ENCODE data around the gene NAV1.
A peak's percentile ranks its signal among the peaks of the same experiment; 100 is the strongest.
"Not testable (repeated sequence)": the region's sequence is repeated elsewhere in the genome, so short reads cannot be mapped to it uniquely, and the experiment has no call there.

NAV1 gene, protein sequence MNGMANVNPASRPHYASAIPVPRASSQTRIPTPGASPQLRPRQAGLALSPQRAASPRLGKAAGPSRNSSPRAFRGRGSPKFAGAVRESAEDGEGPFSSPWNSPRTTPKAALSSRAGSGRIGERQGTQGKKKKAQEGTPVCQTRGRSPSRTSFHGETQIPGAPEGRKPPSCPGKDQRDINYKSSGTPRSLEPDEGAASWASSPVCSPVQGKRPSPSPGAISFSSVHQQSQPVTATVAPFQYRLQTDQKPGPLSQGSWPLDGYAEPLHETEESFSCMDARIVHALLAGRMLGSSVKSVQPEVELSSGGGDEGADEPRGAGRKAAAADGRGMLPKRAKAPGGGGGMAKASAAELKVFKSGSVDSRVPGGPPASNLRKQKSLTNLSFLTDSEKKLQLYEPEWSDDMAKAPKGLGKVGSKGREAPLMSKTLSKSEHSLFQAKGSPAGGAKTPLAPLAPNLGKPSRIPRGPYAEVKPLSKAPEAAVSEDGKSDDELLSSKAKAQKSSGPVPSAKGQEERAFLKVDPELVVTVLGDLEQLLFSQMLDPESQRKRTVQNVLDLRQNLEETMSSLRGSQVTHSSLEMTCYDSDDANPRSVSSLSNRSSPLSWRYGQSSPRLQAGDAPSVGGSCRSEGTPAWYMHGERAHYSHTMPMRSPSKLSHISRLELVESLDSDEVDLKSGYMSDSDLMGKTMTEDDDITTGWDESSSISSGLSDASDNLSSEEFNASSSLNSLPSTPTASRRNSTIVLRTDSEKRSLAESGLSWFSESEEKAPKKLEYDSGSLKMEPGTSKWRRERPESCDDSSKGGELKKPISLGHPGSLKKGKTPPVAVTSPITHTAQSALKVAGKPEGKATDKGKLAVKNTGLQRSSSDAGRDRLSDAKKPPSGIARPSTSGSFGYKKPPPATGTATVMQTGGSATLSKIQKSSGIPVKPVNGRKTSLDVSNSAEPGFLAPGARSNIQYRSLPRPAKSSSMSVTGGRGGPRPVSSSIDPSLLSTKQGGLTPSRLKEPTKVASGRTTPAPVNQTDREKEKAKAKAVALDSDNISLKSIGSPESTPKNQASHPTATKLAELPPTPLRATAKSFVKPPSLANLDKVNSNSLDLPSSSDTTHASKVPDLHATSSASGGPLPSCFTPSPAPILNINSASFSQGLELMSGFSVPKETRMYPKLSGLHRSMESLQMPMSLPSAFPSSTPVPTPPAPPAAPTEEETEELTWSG (N-terminal part only)

DNA sequence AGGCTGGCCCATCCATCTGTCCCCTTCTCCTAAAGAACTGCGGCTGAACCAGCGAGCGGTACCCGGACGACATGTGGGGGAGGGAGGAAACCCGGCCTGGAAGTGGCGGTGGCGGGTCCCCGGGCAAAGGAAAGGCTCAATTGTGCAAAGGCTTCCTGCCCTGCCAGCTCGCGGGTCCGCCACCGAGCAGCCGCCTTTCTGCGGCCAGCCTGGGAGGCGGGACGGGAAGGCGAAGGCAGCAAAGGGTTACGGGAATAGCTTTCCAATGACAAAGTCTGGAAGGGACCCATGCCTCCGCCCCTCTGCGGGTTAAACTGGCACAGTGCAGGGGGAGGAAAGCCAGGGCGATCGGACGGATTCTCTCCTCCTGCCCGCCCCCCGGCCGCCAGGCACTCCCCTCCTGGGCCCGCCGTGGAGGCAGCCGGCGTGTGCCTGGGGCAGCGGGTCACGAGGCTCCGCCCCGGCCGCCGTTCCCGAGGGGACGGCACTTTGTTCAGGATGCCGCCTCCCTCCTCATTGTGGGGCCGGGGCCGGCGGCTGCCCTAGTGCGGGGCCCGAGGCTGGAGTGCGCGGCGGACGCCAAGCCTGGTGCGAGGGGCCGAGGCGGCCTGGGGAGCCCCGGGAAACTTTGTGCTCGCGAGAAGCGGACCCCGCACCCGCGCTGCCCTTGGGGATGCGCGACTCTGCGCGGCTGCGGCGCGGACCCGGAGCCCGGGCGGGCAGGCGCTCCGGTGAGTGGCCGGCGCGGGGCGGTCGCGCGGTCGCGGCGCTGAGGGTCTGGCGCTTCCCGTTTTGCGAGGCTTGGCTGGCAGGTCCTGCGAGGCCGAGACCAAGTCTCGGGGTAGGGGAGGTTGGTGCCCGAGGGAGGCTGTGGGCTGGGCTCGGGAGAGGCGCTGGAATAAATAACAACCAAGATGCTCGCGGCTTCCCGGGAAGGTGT is at the start of gene NAV1:
Gene NAV1, plus strand, starts transcription at position 516 of the 940 bp plus-strand sequence. CDS start 83,758 bp downstream, outside the sequence.
- DNase-seq = peak; percentile 61

DNA sequence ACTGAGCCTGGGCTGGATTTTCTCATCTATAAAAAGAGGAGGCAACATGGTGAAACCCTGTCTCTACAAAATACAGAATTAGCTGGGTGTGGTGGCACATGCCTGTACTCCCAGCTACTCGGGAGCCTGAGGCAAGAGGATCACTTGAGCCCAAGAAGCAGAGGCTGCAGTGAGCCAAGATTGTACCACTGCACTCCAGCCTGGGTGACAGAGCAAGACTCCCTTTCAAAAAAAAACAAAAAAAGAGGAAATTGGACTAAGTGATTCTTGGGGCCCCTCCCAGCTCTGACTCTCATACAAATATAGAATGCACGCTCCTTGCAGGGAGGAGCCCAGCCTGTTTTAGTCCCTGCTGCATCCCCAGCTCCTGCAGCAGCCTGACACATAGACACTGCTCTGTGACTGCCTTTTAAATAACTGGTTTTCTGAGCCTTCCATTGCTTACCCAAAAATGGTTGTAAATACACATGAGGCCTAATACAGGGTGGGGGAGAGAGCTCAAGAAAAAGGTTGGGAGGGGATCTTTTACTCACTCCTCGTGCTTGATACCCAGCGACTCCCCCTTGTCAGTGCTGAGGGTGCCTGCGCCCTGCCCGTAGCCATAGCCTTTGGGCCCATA is 49.2 kb upstream of the NAV1 start:
- no peak for DNase-seq

DNA sequence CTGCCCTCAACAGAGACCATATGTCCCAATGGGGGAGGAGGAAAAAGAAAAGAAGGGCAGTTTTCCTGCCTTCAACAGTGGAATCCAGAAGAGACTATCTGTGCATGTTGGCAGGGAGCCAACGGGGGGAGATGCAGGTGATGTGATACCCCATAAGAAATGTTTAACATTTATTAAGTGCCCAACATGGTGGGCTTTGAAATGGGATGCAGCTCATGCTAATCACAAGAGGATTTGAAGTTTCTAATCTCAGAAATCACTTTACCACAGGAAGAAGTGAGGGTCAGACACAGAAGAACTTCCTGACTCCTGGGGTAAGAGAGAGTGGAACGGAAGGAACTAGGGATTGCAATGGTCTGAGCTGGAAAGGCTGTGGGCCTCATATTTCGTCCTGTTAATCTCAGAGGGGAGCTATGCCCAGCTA is 48.2 kb upstream of the NAV1 start:
- DNase-seq = no peak

DNA sequence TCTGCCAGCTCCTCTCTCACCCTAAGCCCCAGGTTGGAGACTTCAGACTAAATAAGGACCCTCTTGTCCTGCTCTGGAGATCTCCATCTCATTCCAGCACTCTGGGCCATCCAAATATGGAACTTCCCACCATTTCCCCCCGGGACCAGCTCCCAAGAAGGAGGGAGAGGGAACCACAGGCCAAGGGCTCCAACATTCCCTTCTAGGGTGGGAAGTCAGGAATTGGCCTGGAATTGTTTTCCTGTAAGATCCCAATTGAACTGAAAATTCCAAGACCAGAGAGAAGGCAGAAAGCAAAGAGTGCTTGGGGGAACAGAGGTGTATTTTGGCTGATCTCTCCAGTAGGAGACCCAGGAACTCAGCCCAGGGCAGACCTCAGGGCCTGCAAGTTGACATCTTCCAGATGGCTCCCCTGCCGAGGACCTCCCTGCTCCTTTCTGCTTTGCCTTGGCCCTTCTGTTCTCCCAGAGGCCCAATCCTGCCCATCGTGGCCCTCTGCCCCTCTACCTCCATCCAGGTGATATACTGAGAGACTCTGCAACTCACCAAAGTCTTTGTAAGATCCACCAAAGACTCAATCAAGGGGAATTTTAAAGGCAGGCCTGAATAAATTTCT is 46.9 kb upstream of the NAV1 start:
- no peak for DNase-seq

DNA sequence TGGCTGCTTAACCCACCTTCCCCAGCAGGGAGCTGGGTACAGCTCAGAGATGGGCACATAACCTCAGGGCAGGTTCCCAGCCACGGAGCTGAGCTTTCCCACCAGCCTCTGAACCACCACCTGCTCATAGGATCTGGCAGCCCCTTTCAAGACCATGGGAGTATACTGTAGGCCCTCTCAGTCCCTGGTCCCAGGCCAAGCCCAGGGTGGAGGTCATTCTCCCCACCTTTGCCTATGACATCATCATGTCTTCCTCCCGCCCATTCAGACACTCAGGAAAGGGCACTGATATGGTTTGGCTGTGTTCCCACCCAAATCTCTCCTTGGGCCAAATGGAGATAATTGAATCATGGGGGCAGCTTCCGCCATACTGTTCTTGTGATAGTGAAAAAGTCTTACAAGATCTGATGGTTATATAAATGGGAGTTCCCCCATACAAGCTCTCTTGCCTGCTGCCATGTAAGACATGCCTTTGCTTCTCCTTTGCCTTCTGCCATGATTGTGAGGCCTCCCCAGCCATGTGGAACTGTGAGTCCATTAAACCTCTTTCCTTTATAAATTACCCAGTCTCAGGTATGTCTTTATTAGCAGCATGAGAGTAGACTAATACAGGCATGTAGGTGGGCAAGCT is 45.8 kb upstream of the NAV1 start:
- not testable (repeated sequence) for DNase-seq

DNA sequence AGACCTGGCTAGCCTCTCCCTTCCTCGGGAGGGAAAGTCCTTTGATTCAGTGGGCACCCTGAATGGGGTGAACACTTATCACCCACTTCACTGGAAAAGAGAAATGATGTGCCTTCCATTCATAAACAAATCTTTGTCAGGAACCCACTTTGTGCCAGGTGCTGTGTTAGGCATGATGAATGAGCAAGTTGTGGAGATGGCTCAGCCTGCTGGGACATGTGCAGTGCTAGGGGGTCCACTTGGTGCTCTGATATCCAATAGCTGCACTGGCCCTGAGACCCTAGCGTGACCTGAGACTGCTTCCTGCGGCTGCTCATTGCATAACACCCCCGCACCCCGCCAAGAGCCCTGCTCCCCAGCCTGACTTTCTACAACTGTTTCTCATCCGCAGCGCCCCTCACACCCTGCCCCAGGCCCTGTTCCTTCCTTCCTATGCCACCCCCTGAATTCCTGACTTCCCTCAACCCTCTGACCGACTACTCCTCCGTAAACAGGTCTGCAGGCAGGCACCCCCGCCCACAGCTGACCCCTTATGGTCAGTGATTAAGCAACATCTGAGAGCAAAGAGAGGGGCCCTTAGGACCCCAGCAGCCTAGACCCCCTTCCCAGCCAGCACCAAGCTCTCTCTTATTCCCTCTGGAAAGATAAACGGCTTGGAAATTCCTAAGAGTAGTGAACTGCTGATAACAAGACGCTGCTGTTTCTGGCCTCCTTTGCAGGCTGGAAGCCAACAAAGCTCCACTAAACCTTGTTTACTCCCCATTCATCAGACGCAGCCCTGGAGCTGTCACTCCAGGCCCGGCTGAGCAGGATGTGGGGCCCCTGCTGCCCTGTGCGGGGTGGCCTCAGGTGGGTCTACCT is 44.9 kb upstream of the NAV1 start:
- DNase-seq = no peak

DNA sequence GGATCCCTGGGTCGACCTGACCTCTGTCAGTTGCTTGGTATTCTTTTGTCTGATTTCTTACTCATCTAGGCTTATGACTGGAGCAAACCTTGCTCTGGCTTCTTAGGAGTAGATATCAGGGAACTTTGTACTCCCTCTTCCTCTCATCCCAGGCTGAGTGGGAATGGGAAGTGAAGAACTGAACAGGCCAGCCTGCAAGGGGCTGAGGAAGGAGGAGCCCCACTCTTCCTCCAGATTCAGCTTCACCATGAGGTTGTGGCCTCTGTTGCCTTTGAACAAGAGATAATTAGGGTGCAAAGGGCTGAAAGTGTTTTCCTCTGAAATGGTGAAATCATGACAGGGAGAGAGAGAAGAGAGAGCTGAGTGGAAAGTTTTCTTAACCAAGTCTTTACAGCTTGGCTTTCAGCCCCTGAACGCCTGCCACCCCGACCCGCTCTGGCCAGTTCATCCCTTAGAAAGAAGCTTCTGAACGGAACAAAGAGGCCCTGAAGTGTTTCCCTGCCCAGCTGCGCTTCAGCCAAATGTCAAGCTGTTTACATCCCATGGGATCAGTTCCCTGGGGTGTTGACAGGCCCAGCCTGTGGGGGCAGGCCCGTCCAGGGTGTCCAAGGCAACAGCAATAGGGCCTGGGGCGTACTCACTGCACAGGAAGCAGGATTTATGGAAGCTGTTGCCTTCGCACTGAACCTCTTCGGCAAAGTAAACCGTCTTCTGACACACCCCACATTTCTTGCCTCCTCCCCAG is 43.2 kb upstream of the NAV1 start:
- no peak for DNase-seq

DNA sequence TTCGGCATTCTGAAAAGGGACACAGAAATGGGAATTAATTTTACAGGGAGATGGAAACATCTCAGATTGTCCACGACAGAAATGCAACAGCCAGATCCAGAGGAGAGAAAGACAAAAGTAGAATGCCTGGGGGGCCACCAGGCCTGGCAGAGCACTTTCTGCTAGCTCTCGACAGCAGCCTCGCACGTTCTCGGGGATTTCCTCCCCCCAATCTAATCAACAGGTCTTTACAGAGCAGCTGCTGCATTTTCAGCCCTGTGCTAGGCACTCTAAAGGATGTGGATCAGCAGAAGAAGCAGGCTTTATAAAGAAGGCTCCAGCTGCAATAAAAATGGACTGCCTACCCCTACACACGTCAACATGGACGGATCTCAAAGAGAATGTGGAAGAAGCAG is 42.6 kb upstream of the NAV1 start:
- DNase-seq = no peak

DNA sequence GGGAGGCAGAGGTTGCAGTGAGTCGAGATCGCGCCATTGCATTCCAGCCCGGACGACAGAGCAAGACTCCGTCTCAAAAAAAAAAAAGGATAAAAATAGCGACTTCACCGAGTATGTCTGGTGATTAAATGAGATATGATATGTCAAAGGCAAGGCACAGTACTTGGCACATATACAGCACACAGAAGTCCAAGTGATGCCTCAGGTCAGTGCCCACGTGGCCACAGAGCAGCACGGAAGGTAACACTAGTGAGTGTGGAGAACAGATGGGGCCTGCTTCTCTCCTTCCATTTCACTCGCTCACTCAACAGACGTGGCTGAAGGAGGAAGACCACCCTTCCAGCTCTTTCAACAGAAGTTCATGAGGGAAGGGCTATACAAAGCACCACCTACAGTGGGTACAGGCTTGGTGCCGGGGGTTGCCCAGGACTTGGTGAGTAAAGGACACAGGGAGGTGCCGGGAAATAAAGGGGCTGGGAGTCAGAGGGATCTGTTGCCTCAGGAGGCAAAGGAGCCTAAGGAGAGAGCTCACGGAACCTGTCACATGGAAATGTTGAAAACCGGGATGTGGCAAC is 40.9 kb upstream of the NAV1 start:
- DNase-seq = no peak

DNA sequence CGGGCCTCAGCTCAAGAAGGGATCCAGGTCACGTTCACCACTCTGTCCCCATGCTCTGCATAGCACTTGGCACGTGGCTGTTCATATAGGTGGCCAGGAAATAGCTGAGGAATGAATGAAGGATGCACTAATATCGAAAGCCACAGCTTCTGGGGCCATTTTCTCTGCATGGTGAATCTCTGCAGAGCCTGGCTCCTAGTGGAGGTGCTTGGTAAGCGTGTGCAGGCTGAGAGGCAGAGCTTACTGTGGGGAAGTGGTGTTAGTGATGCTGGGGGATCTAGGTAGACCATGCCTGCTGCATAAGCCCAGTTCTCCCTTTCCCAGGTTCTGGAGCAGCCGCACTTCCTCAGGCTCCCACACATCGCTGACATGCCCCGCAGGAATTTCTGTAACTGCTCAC is 40.3 kb upstream of the NAV1 start:
- no peak for DNase-seq

DNA sequence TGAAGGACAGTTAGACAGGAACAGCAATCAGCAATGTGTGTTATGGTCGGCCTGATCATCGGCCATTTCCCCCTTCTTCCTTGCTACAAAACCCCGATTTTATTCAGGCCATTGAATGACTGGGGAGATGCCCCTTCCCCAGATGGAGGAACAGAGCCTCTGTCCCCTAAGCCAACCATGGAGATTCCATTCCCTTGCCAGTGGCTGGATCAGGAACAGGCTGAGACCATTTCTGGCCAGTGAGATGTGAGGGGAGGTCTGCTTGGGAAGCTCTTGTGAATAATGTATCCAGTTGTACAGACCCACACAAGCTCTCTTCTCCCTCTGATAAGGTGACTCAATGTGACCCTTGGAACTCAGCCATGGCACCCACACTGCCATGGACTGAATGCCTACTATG is 39.7 kb upstream of the NAV1 start:
- DNase-seq = no peak

DNA sequence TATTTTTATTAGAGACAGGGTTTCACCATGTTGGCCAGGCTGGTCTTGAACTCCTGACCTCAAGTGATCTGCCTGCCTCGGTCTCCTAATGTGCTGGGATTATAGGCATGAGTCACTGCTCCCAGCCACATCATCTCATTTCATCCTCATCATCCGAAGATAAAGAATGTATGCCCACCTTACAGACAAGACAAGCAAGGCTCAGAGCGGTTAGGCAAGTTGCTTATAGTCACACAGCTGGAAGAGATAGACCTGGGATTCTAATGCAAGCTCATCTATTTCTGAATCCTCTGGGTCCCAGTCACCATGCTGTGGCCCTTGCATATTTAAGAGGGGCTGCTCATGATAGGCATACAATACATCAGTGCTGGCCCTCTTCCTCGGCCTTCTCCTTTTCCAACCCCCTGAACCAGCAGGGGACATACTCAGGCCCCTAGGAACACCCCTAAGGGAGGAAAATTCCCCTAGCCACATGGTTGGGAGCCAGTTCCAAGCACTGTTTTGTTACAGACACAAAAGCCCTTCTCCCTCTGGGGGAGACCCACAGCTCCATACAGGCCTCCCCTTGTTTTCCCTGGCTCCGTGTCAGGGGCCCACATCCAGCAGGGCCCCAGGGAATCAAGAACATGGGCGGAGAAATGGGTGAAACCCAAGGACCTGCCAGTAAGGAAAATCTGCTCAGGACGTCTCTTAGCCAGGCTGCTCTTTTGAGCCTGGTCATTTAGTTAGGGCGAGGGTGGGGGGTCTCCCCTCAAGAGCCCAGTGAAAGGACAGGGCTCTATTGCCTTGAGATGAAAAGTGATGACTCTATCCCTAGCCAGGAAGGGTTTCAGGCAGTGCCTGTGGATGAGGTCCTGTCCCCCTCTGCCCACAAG is 38.9 kb upstream of the NAV1 start:
- no peak for DNase-seq

DNA sequence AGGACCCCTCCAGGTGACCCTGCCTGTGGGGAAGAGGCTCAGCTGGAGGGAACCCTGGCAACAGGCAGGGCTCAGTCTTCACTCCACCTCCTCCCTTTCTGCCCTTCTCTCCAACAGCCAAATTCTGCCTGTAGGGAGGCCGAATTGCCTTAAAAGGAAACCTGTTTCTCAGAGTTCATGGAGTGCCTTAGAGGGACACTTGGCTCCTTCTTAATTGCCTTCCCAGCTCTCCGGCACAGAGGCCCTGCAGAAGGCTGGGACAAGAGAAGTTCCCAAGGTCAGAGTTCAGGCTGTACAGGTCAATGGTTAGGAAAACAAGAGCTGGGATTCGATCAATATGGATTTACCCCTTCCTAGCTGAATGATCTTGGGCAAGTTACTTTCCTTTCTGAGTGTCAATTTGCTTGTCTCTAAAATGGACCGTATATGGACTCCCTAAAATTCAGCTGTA is 38.2 kb upstream of the NAV1 start:
- DNase-seq = no peak

DNA sequence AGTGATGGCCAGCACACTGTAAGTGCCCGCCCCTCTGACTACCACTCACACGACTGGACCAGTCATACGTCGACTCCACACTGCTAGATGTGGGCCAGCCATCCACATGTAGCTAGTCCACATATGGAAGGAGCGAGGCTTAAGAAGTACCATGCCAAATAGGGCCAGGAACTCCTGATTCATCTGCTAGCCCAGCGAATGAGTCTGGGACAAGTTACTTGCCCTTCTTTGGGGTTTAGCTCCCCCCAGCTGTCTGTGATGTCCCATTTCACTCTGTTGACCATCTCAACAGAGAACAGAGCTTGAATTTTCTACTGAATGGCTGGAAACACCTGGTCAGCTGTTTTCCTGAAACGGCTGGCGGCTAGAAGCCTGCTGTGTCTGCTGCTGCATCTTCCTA is 37.8 kb upstream of the NAV1 start:
- DNase-seq = no peak

DNA sequence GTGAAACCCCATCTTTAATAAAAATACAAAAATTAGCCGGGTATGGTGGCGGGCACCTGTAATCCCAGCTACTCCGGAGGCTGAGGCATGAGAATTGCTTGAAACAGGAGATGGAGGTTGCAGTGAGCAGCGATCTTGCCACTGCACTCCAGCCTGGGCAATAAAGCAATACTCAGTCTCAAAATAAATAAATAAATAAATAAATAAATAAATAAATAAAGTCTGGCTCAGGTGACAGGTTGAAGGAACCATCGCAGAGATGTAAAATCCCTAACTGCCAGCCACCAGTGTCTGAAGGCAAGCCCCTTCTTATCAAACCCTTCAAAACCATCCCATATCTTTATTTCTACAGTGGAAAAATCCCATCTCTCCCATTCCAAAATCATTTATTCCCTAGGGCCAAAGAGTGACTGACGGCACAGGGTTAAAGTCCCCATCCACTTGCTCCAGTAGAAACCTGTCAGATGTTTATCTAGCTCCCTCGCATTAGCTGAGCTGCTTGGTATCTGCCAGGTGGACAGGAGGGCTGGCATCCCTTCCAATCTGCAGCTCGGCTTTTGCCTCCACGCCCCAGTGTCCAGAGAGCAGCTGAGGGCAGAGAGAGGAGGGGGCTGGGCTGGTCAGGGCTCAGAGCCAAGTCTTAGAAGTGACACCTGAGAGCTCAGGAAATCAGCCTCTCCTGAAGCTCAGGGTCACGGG is 37.0 kb upstream of the NAV1 start:
- DNase-seq = no peak

DNA sequence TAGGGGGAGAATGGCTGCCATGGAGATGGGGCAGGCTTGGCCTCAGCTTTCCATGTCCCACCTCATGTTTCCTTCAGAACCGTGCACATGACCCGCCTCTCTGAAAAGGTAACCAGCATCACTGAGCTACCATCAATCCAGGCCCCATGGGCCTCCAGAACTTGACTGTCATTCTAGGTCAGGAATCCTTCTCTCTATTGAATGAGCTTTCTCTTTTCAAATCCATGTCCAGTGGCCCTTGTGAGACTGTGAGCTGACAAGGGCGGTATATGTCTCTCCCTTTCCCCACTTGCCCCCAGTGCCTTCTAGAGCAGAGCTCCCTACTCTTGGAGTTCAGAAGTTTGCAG is 36.4 kb upstream of the NAV1 start:
- no peak for DNase-seq
